ENCODE measurements around the gene MTPN.

GRCh38 chr7:135888740-135889139, 88.4 kb downstream of the MTPN start:
- TF ChIP-seq POLR2AphosphoS5 (IDR thresholded peaks at IDR 0.05) (no peak), CTCF (IDR thresholded peaks at IDR 0.05) (no peak), POLR2A (IDR thresholded peaks at IDR 0.05) (no peak), EP300 (IDR thresholded peaks at IDR 0.05) (no peak)
